HuH-7 (cell line): ENCODE results near the gene FGF12.
A peak's percentile ranks its signal among the peaks of the same experiment; 100 is the strongest.

ENCODE experiments used
- DNase-seq: peaks from one replicate; pipeline ENCODE4 v3.0.0; 2011; ENCODE audit warnings: low spot score

FGF12 gene

GRCh38 chr3:192092388-192093005, 634.8 kb downstream of the FGF12 start:
- DNase-seq = no peak

- DNase-seq = no peak
Measured at GRCh38 chr3:192091831-192092230, 635.5 kb downstream of the FGF12 start.

- peak; percentile 36 for DNase-seq
Measured at GRCh38 chr3:192090586-192090985, 636.8 kb downstream of the FGF12 start.
